Choroid plexus epithelial cell (primary cell): ENCODE data around the gene DHRS7C.

Experiments
- DNase-seq: peaks from one replicate; pipeline ENCODE4 v3.0.0-alpha.2; 2010; ENCODE audit warnings: low read depth
- H3K4me3 ChIP-seq: 2 replicates; pipeline ENCODE4 v1.5.1; 2011; ENCODE audit warnings: low read depth, mild to moderate bottlenecking, control low read depth, low read length, moderate library complexity
- TF ChIP-seq, protein P1 (sequence below): conservative IDR thresholded peaks from 2 replicates; pipeline ENCODE4 v1.5.1; 2011; ENCODE audit warnings: low read depth, mild to moderate bottlenecking, control low read depth, inconsistent platforms, low read length, moderate library complexity

DHRS7C gene

DNA sequence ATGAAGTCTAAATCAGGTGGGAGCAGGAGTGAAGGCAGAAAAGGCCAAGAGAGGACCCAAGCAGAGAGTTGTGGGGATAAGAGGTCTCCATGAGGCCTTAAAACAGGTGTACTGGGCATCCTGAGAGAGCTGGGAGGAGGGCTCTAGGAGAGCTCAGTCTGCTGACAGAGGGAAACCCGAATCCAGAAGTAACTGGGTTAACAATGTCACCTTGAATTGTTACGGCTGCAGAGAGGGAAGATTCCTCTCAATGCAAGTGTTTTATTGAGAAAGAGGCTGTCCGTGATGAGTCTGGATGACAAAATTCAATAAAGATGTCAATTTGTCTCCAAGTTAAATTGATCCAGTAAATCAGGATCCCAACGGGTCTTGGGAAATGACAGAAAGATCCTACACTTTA is 8.3 kb downstream of the DHRS7C start:
- DNase-seq, result no peak
- TF ChIP-seq, protein P1, sequence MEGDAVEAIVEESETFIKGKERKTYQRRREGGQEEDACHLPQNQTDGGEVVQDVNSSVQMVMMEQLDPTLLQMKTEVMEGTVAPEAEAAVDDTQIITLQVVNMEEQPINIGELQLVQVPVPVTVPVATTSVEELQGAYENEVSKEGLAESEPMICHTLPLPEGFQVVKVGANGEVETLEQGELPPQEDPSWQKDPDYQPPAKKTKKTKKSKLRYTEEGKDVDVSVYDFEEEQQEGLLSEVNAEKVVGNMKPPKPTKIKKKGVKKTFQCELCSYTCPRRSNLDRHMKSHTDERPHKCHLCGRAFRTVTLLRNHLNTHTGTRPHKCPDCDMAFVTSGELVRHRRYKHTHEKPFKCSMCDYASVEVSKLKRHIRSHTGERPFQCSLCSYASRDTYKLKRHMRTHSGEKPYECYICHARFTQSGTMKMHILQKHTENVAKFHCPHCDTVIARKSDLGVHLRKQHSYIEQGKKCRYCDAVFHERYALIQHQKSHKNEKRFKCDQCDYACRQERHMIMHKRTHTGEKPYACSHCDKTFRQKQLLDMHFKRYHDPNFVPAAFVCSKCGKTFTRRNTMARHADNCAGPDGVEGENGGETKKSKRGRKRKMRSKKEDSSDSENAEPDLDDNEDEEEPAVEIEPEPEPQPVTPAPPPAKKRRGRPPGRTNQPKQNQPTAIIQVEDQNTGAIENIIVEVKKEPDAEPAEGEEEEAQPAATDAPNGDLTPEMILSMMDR, result no peak
- no peak overlapping the region for H3K4me3 ChIP-seq

DNA sequence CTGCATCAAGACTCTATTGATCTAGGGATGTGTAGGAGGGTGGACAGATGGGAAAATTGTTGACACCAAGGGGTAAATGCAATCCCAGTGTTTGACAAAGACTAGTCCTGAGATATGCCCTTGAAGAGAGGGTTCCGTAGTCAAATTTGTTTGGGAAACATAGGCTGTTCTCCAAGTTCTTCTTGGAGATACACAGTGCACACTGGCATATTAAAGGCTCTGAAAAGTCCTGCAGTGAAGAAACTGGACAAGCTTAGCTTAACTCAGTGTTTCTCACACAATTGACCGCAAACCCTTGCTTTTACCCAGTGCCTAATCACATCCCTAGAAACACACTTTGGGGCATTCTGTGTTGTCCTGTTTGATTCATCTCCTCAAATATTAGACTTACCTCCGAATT is 10.8 kb downstream of the DHRS7C start:
- TF ChIP-seq, protein P1, result no peak
- no peak for DNase-seq
- H3K4me3 ChIP-seq, result no peak overlapping the region

DNA sequence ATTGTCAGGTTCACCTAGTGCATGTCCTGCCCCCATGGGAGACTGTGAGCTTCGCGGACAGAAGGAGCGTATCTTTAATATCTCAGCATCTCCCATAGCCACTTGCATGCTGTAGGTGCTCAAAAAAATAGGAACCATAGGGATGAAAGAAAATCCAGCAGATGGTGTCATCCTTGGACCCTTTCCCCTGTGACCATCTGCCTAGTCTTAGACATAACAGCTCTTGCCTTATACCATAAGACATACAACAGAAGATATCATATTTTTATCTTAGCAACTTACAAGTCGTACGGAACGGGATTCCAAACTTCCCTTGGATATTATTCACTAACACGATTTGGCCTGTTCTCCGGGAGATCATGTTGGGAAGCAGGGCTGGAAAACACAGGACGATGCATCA is 14.5 kb downstream of the DHRS7C start:
- TF ChIP-seq, protein P1, result no peak
- H3K4me3 ChIP-seq, result no peak overlapping the region
- DNase-seq, result no peak

DNA sequence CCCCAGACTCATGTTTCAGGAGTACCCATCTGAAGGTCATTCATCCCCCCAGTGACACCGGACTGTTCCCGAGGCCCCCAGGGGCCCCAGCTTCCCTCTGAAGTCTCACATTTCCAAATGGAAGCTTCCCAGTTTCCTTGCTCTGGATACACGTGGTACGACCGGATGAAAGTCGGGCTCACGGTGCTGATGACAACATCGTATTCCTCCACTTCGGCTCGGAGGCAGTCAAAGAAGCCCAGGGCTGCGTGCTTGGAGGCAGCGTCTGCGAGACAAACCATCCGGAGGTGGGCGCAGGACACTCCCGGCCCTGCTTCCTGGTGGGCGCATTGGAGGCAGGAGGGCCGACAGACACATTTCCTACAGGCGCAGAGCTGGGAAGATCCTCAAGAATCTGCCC is 18.7 kb downstream of the DHRS7C start:
- TF ChIP-seq, protein P1, result no peak
- DNase-seq, result no peak
- H3K4me3 ChIP-seq, result no peak overlapping the region

DNA sequence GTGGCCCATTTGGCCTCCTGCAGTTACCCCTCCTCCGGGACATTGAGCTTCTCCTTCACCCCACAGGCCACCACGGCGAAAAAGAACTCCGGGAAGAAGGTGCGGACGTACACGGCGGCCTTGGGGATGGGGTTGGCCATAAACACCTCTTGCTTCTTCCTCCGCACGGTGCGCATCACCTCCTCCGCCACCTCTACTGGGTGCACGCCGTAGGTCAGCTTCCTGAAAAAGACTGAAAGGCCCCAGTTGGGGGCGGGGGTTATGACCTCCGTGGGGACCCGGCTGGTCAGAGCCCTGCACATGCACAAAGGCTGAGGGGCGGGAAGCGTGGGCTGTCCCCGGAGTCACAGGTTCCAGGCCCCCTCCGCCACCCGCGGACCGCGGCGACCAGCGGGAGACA is 19.9 kb downstream of the DHRS7C start:
- no peak for DNase-seq
- TF ChIP-seq, protein P1, result no peak
- H3K4me3 ChIP-seq, result no peak overlapping the region

DNA sequence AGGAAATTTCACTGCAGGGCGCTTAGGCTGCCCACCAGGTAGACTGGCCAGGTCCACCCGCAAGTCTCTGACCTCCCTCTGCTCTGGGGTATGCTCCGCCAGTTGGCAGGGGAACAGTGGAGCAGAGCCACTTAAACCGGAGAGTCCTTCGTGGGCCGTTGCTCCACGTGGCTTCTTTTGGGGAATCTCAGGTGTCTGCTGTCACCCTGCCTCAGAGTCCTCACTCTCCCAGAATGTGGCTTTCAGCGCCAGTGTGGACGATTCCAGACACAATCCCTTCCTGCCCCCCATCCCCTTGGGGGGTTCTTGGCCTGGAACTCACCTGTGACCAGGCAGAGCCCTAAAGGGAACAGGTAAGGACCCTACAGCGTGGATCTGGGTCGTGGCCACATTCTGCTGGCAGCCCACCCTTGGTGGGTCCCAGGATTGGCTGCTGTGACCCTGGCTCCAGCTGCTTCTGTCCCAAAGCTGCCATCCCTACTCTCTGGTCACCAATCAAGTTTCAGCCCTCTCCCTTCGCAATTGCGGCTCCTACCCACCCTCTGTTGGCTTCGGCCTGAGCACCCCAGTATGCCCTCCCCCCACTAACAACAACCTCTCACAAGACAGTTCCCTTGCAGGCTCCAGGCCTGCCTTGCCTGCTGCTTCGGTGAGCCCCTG is 22.2 kb downstream of the DHRS7C start:
- no peak for DNase-seq
- TF ChIP-seq, protein P1, result no peak
- no peak overlapping the region for H3K4me3 ChIP-seq

DNA sequence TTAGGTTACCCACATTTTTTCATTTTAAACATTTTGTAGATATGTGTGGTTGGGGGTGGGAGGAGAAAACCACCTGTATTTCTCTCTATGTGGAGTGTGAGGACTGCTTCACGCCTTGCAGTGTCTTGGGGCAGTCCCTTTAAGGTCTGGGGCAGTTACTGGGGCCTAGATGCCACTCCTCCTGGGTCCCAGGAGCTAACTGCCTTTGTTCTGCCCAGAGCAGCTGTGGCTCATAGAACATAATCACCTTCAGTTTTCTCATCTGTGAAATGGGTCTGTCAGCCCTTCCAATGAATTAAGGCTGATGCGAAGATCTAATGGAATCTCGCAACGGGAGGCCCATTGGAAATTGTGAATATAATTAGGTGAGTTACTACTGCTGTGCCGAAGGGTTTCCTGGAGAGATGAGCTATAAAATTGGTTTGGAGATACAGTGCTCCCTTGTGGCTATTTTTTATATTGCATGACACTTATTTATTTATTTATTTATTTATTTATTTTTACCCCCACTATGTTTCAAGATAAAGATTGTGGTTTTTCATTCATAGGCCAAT is 22.9 kb downstream of the DHRS7C start:
- no peak overlapping the region for H3K4me3 ChIP-seq
- DNase-seq, result peak; percentile 56
- TF ChIP-seq, protein P1, result peak; percentile 45
